ENCODE measurements around the gene EDEM2. TPM values are rescaled to one million over a fixed set of nuclear protein-coding genes. Genes with fewer than 3 reads are reported as not detected.
"Not testable (repeated sequence)": the region's sequence is repeated elsewhere in the genome, so short reads cannot be mapped to it uniquely, and the experiment has no call there.

Gene EDEM2
- total RNA-seq, 1 experiment from 2014 or later, result 23.6 TPM

DNA sequence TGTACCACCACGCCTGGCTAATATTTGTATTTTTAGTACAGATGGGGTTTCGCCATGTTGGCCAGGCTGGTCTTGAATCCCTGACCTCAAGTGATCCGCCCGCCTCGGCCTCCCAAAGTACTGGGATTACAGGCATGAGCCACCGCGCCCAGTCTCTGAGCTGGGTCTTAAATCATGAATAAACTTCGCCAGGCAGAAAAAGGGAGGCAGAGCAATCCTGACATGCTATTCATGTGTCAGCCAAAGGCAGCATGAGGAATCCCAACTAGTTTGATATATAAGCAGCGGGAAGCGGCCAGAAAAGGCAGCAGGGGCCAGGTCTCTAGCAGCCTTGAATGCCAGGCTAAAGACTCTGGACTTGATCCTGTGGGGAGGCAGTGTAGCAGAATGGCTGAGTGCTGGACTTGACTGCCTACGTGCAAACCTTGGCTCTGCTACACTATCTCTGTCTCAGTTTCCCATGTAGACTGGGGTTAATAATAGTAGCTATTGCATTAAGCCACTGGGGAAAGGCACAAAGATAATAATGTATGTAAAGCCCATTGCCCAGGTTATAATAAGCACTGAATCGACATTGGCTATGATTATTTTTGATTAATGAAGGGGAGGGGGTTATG, 26.5 kb upstream of the EDEM2 start:
- TF ChIP-seq CTCF (IDR thresholded peaks at IDR 0.05; ENCODE audit: unreplicated experiment), result no peak
- POLR2A ChIA-PET, result interaction anchor here (0.6 to 5.1 kb wide), 2 partner anchors 26 to 276 kb away, joined by 3 to 41 read pairs; partner anchors contain the start of gene EDEM2
- Mint-ChIP-seq H3K36me3 (ENCODE audit: insufficient read depth, unreplicated experiment) (no peaks in the 10 kb centered on the region), H3K4me1 (ENCODE audit: insufficient read depth, unreplicated experiment) (peaks cover 26% of the 10 kb centered on the region), H3K9me3 (ENCODE audit: unreplicated experiment) (no peaks in the 10 kb centered on the region), H3K27me3 (ENCODE audit: insufficient read depth, unreplicated experiment) (no peaks in the 10 kb centered on the region), H3K4me3 (ENCODE audit: unreplicated experiment) (no peak overlapping the region), H3K27ac (ENCODE audit: low read depth, unreplicated experiment) (no peak overlapping the region)
- DNase-seq (ENCODE audit: unreplicated experiment), result no peak
- no TSS peak for BruUV-seq (replicated peaks)
- intact Hi-C loops (cut with micrococcal nuclease), result no loop called here
- CTCF ChIA-PET, result interaction anchor here (0.6 to 1.5 kb wide), 2 partner anchors 35 to 222 kb away, joined by 3 to 5 read pairs; no protein-coding TSS in a partner anchor

- DNase-seq (ENCODE audit: unreplicated experiment), result no peak
- Mint-ChIP-seq H3K4me3 (ENCODE audit: unreplicated experiment) (peak overlapping the region; percentile 82), H3K27me3 (ENCODE audit: insufficient read depth, unreplicated experiment) (no peaks in the 10 kb centered on the region), H3K4me1 (ENCODE audit: insufficient read depth, unreplicated experiment) (peaks cover 26% of the 10 kb centered on the region), H3K9me3 (ENCODE audit: unreplicated experiment) (no peaks in the 10 kb centered on the region), H3K27ac (ENCODE audit: low read depth, unreplicated experiment) (peak overlapping the region; percentile 77), H3K36me3 (ENCODE audit: insufficient read depth, unreplicated experiment) (no peaks in the 10 kb centered on the region)
- TF ChIP-seq CTCF (IDR thresholded peaks at IDR 0.05; ENCODE audit: unreplicated experiment), result no peak
- ChIA-PET POLR2A (interaction anchor here (0.6 to 5.1 kb wide), 5 partner anchors 10 to 274 kb away, joined by 3 to 41 read pairs (median 4); partner anchors contain the start of gene EDEM2), CTCF (interaction anchor here (0.7 kb wide), 1 partner anchor 354 kb away, joined by 3 read pairs; no protein-coding TSS in a partner anchor)
- BruUV-seq (replicated peaks), result no TSS peak
- intact Hi-C loops (cut with micrococcal nuclease), result no loop called here
These were observed 25.3 kb upstream of the EDEM2 start for GRCh38 chr20:35172434-35172806.

DNA sequence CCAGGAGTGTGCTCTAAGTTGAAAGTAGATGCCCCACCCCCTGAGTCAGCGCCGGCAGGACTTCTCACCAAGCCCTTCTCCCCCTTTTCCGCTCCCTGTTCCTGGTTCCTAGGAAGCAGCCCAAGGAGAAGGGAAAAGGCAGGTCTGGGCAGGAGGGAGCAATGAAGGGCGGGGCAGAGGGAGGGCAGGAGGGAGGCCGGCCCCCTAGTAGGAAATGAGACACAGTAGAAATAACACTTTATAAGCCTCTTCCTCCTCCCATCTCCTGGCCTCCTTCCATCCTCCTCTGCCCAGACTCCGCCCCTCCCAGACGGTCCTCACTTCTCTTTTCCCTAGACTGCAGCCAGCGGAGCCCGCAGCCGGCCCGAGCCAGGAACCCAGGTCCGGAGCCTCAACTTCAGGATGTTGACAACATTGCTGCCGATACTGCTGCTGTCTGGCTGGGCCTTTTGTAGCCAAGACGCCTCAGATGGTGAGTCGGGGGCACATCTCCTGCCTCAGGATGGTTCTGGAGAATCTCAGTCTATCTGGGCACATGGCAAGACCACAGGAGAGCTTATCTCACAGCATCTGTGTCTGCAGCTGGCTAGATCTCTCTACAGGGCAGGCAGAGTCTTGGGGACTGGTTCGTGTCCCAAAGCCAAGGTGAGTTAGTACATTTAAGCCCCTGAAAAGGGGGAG, 24.8 kb upstream of the EDEM2 start, which contains the start of gene PROCR:
PROCR (plus strand) TSS at position 320 of the 681 bp plus-strand sequence; CDS start at position 403, 83 bp downstream.
- H3K4me3 Mint-ChIP-seq (ENCODE audit: unreplicated experiment), result peak within 1 kb of the TSS; percentile 82
- peak; percentile 99 for DNase-seq (ENCODE audit: unreplicated experiment)
- peak within 1 kb of the TSS; percentile 77 for H3K27ac Mint-ChIP-seq (ENCODE audit: low read depth, unreplicated experiment)
- H3K9me3 Mint-ChIP-seq (ENCODE audit: unreplicated experiment), result no peaks in the 10 kb centered on the region
- peaks cover 26% of the 10 kb centered on the region for H3K4me1 Mint-ChIP-seq (ENCODE audit: insufficient read depth, unreplicated experiment)
- ChIA-PET POLR2A (interaction anchor here (0.6 to 5.1 kb wide), 5 partner anchors 11 to 274 kb away, joined by 3 to 41 read pairs (median 4); partner anchors contain the start of gene EDEM2), CTCF (interaction anchor here (0.6 to 0.7 kb wide), 2 partner anchors 227 to 355 kb away, joined by 3 read pairs; no protein-coding TSS in a partner anchor)
- intact Hi-C loops (cut with micrococcal nuclease), result loop anchor here (1.0 kb wide), 1 partner anchor 25 kb away; the partner anchor contains the start of gene EDEM2
- no peaks in the 10 kb centered on the region for H3K27me3 Mint-ChIP-seq (ENCODE audit: insufficient read depth, unreplicated experiment)
- no peaks in the 10 kb centered on the region for H3K36me3 Mint-ChIP-seq (ENCODE audit: insufficient read depth, unreplicated experiment)
- no peak for TF ChIP-seq CTCF (IDR thresholded peaks at IDR 0.05; ENCODE audit: unreplicated experiment)
- BruUV-seq (replicated peaks), result no TSS peak

GRCh38 chr20:35171438-35171752, 24.3 kb upstream of the EDEM2 start:
- Mint-ChIP-seq H3K9me3 (ENCODE audit: unreplicated experiment) (no peaks in the 10 kb centered on the region), H3K36me3 (ENCODE audit: insufficient read depth, unreplicated experiment) (no peaks in the 10 kb centered on the region), H3K4me3 (ENCODE audit: unreplicated experiment) (peak overlapping the region; percentile 82), H3K27me3 (ENCODE audit: insufficient read depth, unreplicated experiment) (no peaks in the 10 kb centered on the region), H3K27ac (ENCODE audit: low read depth, unreplicated experiment) (peak overlapping the region; percentile 77), H3K4me1 (ENCODE audit: insufficient read depth, unreplicated experiment) (peaks cover 26% of the 10 kb centered on the region)
- BruUV-seq (replicated peaks), result no TSS peak
- ChIA-PET POLR2A (interaction anchor here (0.8 to 5.1 kb wide), 2 partner anchors 24 to 113 kb away, joined by 3 to 41 read pairs; partner anchors contain the start of genes EDEM2 and EIF6), CTCF (interaction anchor here (1.1 to 1.2 kb wide), 2 partner anchors 27 to 97 kb away, joined by 3 read pairs; no protein-coding TSS in a partner anchor)
- no peak for DNase-seq (ENCODE audit: unreplicated experiment)
- TF ChIP-seq CTCF (IDR thresholded peaks at IDR 0.05; ENCODE audit: unreplicated experiment), result no peak
- intact Hi-C loops (cut with micrococcal nuclease), result loop anchor here (1.0 kb wide), 1 partner anchor 24 kb away; the partner anchor contains the start of gene EDEM2

DNA sequence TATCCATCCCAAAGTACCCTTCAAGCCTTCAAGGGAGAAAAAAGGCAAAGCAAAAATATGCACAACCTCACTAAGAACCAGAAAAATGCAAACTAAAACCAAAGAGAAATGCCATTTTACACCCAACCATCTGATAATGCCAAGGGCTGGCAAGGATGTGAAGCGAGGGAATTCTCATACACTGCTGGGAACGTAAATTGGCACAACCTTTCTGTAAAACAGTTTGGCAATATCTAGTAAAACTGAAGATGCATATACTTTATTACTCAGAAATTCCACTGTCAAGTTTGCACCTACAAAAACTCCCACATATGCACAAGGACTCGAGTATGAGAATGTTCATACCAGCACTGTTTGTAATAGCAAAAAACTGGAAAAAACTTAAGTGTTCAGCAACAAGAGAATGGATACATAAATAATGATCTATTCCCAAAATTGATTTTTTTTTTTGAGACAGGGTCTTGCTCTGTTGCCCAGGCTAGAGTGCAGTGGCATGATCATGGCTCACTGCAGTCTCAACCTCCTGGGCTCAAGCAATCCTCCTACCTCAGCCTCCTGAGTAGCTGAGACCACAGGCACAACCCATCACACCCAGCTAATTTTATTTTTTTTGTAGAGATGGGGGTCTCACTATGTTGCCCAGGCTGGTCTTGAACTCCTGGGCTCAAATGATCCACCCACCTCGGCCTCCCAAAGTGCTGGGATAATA, 21.7 kb upstream of the EDEM2 start:
- H3K36me3 Mint-ChIP-seq (ENCODE audit: insufficient read depth, unreplicated experiment); intact Hi-C loops (cut with micrococcal nuclease); H3K27ac Mint-ChIP-seq (ENCODE audit: low read depth, unreplicated experiment); H3K27me3 Mint-ChIP-seq (ENCODE audit: insufficient read depth, unreplicated experiment); H3K4me3 Mint-ChIP-seq (ENCODE audit: unreplicated experiment); BruUV-seq (replicated peaks); H3K9me3 Mint-ChIP-seq (ENCODE audit: unreplicated experiment); DNase-seq (ENCODE audit: unreplicated experiment): not testable (repeated sequence)
- H3K4me1 Mint-ChIP-seq (ENCODE audit: insufficient read depth, unreplicated experiment), result peaks cover 21% of the 10 kb centered on the region
- CTCF ChIA-PET, result interaction anchor here (0.5 to 2.0 kb wide), 8 partner anchors 22 to 1106 kb away, joined by 3 to 9 read pairs (median 3); partner anchors contain the start of gene EDEM2
- POLR2A ChIA-PET, result interaction anchor here (1.5 to 5.1 kb wide), 2 partner anchors 22 kb away, joined by 8 to 41 read pairs; partner anchors contain the start of gene EDEM2

Measured in MCF 10A (cell line).